ENCODE measurements around the gene BRAP. TPM values are rescaled to one million over a fixed set of nuclear protein-coding genes. Genes with fewer than 3 reads are reported as not detected.
"Not testable (repeated sequence)": the region's sequence is repeated elsewhere in the genome, so short reads cannot be mapped to it uniquely, and the experiment has no call there.

The BRAP gene
- polyA plus RNA-seq, 1 donor (not counting 4 experiments of a cell fraction or from before 2014, with no cell fraction given), result 19.5 TPM

DNA sequence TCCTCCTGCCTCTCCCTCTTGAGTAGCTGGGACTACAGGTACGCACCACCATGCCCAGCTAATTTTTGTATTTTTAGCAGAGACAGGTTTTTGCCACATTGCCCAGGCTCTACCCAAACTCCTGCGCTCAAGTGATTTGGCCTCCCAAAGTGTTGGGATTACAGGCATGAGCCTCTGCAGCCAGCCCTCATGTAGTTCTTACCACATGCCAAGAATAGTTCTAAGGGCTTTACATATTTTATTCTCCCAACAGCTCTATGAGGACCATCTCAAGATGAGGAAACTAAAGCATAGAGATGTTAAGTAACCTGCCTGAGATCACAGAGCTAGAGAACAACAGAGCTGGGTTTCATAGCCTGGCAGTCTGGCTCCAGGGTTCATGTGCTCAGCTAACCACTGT is 43.0 kb upstream of the BRAP start:
- no peaks in the 10 kb centered on the region for H3K4me1 ChIP-seq (ENCODE audit: control insufficient read depth, extremely low read depth, insufficient read depth, low read length)
- no peak overlapping the region for H3K9ac ChIP-seq (ENCODE audit: control insufficient read depth, extremely low read depth, insufficient read depth, low read length)
- FAIRE-seq (no peak), DNase-seq (ENCODE audit: low read depth, low spot score) (no peak)
- no peak overlapping the region for H3K4me3 ChIP-seq (ENCODE audit: control insufficient read depth in 2 of 3, extremely low read depth in 1 of 3, insufficient read depth in 2 of 3, low read depth in 1 of 3, low read length in 3 of 3)
- H2AFZ ChIP-seq (ENCODE audit: control insufficient read depth, low read length), result no peak overlapping the region
- H3K36me3 ChIP-seq (ENCODE audit: control insufficient read depth in 2 of 2, extremely low read depth in 1 of 2, insufficient read depth in 2 of 2, low read length in 2 of 2), result peaks cover 6 to 12% of the 10 kb centered on the region in 2 experiments
- no peaks in the 10 kb centered on the region for H3K79me2 ChIP-seq (ENCODE audit: control insufficient read depth, insufficient read depth, low read length)
- H3K9me3 ChIP-seq (ENCODE audit: control insufficient read depth, low read depth, low read length), result no peaks in the 10 kb centered on the region
- no peak overlapping the region for H3K4me2 ChIP-seq (ENCODE audit: control insufficient read depth, extremely low read depth, insufficient read depth, low read depth, low read length)
- no peak overlapping the region for H3K27ac ChIP-seq (ENCODE audit: control insufficient read depth, insufficient read depth, low read length)
- no peaks in the 10 kb centered on the region for H4K20me1 ChIP-seq (ENCODE audit: control insufficient read depth, extremely low read depth, insufficient read depth, low read length)
- H3K27me3 ChIP-seq (ENCODE audit: control insufficient read depth, extremely low read depth, insufficient read depth, low read length), result no peaks in the 10 kb centered on the region
- dilution Hi-C loops (cut with MboI; ENCODE audit: extremely low pct_ligation_motif_present, low sequenced_read_pairs), result no loop called here
- H3K9me1 ChIP-seq (ENCODE audit: control insufficient read depth, extremely low read depth, insufficient read depth, low read length), result no peaks in the 10 kb centered on the region
- no peak for TF ChIP-seq EZH2 (IDR thresholded peaks at IDR 0.05; ENCODE audit: low read length)
- TF ChIP-seq, protein P1, sequence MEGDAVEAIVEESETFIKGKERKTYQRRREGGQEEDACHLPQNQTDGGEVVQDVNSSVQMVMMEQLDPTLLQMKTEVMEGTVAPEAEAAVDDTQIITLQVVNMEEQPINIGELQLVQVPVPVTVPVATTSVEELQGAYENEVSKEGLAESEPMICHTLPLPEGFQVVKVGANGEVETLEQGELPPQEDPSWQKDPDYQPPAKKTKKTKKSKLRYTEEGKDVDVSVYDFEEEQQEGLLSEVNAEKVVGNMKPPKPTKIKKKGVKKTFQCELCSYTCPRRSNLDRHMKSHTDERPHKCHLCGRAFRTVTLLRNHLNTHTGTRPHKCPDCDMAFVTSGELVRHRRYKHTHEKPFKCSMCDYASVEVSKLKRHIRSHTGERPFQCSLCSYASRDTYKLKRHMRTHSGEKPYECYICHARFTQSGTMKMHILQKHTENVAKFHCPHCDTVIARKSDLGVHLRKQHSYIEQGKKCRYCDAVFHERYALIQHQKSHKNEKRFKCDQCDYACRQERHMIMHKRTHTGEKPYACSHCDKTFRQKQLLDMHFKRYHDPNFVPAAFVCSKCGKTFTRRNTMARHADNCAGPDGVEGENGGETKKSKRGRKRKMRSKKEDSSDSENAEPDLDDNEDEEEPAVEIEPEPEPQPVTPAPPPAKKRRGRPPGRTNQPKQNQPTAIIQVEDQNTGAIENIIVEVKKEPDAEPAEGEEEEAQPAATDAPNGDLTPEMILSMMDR (optimal IDR thresholded peaks at IDR 0.05 in 1 of 3, IDR thresholded peaks at IDR 0.05 in 1 of 3, conservative IDR thresholded peaks at IDR 0.05 in 1 of 3; ENCODE audit: extremely low read depth in 1 of 3, insufficient read depth in 2 of 3, low read length in 3 of 3), result no peak

GRCh38 chr12:111723646-111724360 is 38.0 kb upstream of the BRAP start:
- not testable (repeated sequence) for H3K36me3 ChIP-seq (ENCODE audit: control insufficient read depth in 2 of 2, extremely low read depth in 1 of 2, insufficient read depth in 2 of 2, low read length in 2 of 2)

GRCh38 chr12:111720457-111720856 is 34.7 kb upstream of the BRAP start:
- H3K27ac ChIP-seq (ENCODE audit: control insufficient read depth, insufficient read depth, low read length), result no peak overlapping the region
- H3K9ac ChIP-seq (ENCODE audit: control insufficient read depth, extremely low read depth, insufficient read depth, low read length), result no peak overlapping the region
- no peaks in the 10 kb centered on the region for H3K9me1 ChIP-seq (ENCODE audit: control insufficient read depth, extremely low read depth, insufficient read depth, low read length)
- H3K36me3 ChIP-seq (ENCODE audit: control insufficient read depth in 2 of 2, extremely low read depth in 1 of 2, insufficient read depth in 2 of 2, low read length in 2 of 2), result peaks cover 0 to 8% of the 10 kb centered on the region in 2 experiments
- DNase-seq (ENCODE audit: low read depth, low spot score) (no peak), FAIRE-seq (no peak)
- no peaks in the 10 kb centered on the region for H4K20me1 ChIP-seq (ENCODE audit: control insufficient read depth, extremely low read depth, insufficient read depth, low read length)
- H3K4me1 ChIP-seq (ENCODE audit: control insufficient read depth, extremely low read depth, insufficient read depth, low read length), result no peaks in the 10 kb centered on the region
- TF ChIP-seq EZH2 (IDR thresholded peaks at IDR 0.05; ENCODE audit: low read length), result no peak
- TF ChIP-seq, protein P1 (optimal IDR thresholded peaks at IDR 0.05 in 1 of 3, IDR thresholded peaks at IDR 0.05 in 1 of 3, conservative IDR thresholded peaks at IDR 0.05 in 1 of 3; ENCODE audit: extremely low read depth in 1 of 3, insufficient read depth in 2 of 3, low read length in 3 of 3), result no peak
- H3K27me3 ChIP-seq (ENCODE audit: control insufficient read depth, extremely low read depth, insufficient read depth, low read length), result no peaks in the 10 kb centered on the region
- dilution Hi-C loops (cut with MboI; ENCODE audit: extremely low pct_ligation_motif_present, low sequenced_read_pairs), result no loop called here
- no peaks in the 10 kb centered on the region for H3K9me3 ChIP-seq (ENCODE audit: control insufficient read depth, low read depth, low read length)
- no peak overlapping the region for H3K4me3 ChIP-seq (ENCODE audit: control insufficient read depth in 2 of 3, extremely low read depth in 1 of 3, insufficient read depth in 2 of 3, low read depth in 1 of 3, low read length in 3 of 3)
- H3K4me2 ChIP-seq (ENCODE audit: control insufficient read depth, extremely low read depth, insufficient read depth, low read depth, low read length), result no peak overlapping the region
- H2AFZ ChIP-seq (ENCODE audit: control insufficient read depth, low read length), result no peak overlapping the region
- H3K79me2 ChIP-seq (ENCODE audit: control insufficient read depth, insufficient read depth, low read length), result no peaks in the 10 kb centered on the region

More at GRCh38 chr12:111723646-111724360, 38.0 kb upstream of the BRAP start:
- H3K9me1 ChIP-seq (ENCODE audit: control insufficient read depth, extremely low read depth, insufficient read depth, low read length); H3K79me2 ChIP-seq (ENCODE audit: control insufficient read depth, insufficient read depth, low read length); H3K27ac ChIP-seq (ENCODE audit: control insufficient read depth, insufficient read depth, low read length); FAIRE-seq; H3K4me3 ChIP-seq (ENCODE audit: control insufficient read depth in 2 of 3, extremely low read depth in 1 of 3, insufficient read depth in 2 of 3, low read depth in 1 of 3, low read length in 3 of 3); H3K9ac ChIP-seq (ENCODE audit: control insufficient read depth, extremely low read depth, insufficient read depth, low read length); DNase-seq (ENCODE audit: low read depth, low spot score); H3K4me2 ChIP-seq (ENCODE audit: control insufficient read depth, extremely low read depth, insufficient read depth, low read depth, low read length); H3K4me1 ChIP-seq (ENCODE audit: control insufficient read depth, extremely low read depth, insufficient read depth, low read length); H2AFZ ChIP-seq (ENCODE audit: control insufficient read depth, low read length); dilution Hi-C loops (cut with MboI; ENCODE audit: extremely low pct_ligation_motif_present, low sequenced_read_pairs); H3K27me3 ChIP-seq (ENCODE audit: control insufficient read depth, extremely low read depth, insufficient read depth, low read length); H3K9me3 ChIP-seq (ENCODE audit: control insufficient read depth, low read depth, low read length); H4K20me1 ChIP-seq (ENCODE audit: control insufficient read depth, extremely low read depth, insufficient read depth, low read length): not testable (repeated sequence)

DNA sequence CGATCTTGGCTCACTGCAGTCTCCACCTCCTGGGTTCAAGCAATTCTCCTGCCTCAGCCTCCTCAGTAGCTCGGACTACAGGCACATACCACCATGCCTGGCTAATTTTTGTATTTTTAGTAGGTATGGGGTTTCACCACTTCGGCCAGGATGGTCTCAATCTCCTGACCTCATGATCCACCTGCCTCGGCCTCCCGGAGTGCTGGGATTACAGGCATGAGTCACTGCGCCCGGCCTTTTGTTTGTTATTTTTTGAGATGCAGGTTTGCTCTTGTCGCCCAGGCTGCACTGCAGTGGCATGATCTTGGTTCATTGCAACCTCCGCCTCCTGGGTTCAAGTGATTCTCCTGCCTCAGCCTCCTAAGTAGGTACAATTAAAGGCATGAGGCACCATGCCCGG is 33.6 kb upstream of the BRAP start:
- dilution Hi-C loops (cut with MboI; ENCODE audit: extremely low pct_ligation_motif_present, low sequenced_read_pairs); H4K20me1 ChIP-seq (ENCODE audit: control insufficient read depth, extremely low read depth, insufficient read depth, low read length); FAIRE-seq; H3K9ac ChIP-seq (ENCODE audit: control insufficient read depth, extremely low read depth, insufficient read depth, low read length); H3K4me1 ChIP-seq (ENCODE audit: control insufficient read depth, extremely low read depth, insufficient read depth, low read length); H3K9me1 ChIP-seq (ENCODE audit: control insufficient read depth, extremely low read depth, insufficient read depth, low read length); H3K4me3 ChIP-seq (ENCODE audit: control insufficient read depth in 2 of 3, extremely low read depth in 1 of 3, insufficient read depth in 2 of 3, low read depth in 1 of 3, low read length in 3 of 3); H2AFZ ChIP-seq (ENCODE audit: control insufficient read depth, low read length); H3K36me3 ChIP-seq (ENCODE audit: control insufficient read depth in 2 of 2, extremely low read depth in 1 of 2, insufficient read depth in 2 of 2, low read length in 2 of 2); DNase-seq (ENCODE audit: low read depth, low spot score); H3K79me2 ChIP-seq (ENCODE audit: control insufficient read depth, insufficient read depth, low read length); H3K27me3 ChIP-seq (ENCODE audit: control insufficient read depth, extremely low read depth, insufficient read depth, low read length); H3K27ac ChIP-seq (ENCODE audit: control insufficient read depth, insufficient read depth, low read length); H3K4me2 ChIP-seq (ENCODE audit: control insufficient read depth, extremely low read depth, insufficient read depth, low read depth, low read length); H3K9me3 ChIP-seq (ENCODE audit: control insufficient read depth, low read depth, low read length): not testable (repeated sequence)

All from keratinocyte (primary cell).